ENCODE measurements around the gene SLC35F2.
"Not testable (repeated sequence)": the region's sequence is repeated elsewhere in the genome, so short reads cannot be mapped to it uniquely, and the experiment has no call there.

The SLC35F2 gene

DNA sequence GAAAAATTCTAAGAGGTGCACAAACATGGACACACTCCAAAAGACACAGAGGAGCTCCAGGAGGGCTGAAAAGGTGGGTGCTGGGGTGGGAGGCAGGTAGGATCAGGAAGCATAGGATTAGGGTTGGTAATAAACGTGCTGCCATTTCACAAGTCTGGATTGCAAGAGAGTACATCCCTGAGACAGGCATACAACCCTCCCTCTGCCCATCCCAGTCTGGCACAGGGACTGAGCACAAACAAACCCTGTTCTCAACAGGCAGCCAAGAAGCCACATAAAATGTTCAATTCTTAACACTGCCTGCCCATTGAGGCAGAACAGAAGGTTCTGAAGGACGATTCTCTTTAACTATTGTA, 18.5 kb downstream of the SLC35F2 start:
- Histone ChIP-seq H3K27ac (ENCODE audit: low read depth, low read length, severe bottlenecking) (peak overlapping the region; percentile 97), H3K4me1 (ENCODE audit: control insufficient read depth, insufficient read depth, low read length, poor library complexity, severe bottlenecking) (peaks cover 34% of the 10 kb centered on the region), H3K4me3 (ENCODE audit: extremely low read depth, insufficient read depth, low read length, poor library complexity, severe bottlenecking) (no peak overlapping the region), H3K36me3 (ENCODE audit: control insufficient read depth, insufficient read depth, low read length) (peaks cover 2% of the 10 kb centered on the region), H3K9me3 (ENCODE audit: control insufficient read depth, low read length) (no peaks in the 10 kb centered on the region)
- 90 to 100% methylated on average over 1 to 2 of the region's 2 CpGs for WGBS, 2 experiments (ENCODE audit: insufficient coverage in 2 of 2)

DNA sequence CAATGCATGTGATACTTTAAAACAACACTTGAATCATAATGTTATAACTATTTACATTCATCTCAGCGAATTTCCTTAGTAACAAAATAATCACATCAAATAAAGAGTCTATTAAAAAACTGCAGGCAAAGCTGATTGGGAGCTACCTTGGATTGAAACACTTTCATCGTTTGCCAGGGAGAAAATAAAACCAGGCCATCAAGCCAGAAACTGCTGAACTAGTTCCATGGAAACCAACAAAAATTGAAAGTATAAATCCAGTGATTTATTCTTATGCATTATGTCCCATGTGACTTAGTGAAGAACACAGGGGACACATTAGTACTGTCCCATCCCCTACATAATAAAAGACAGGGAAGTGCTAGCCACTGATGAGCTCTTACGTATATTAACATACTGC, 21.7 kb downstream of the SLC35F2 start:
- WGBS, 2 experiments (ENCODE audit: insufficient coverage in 2 of 2) = 100% methylated on average over 2 of the region's 3 CpGs; no CpG with 5 or more reads in 1 of the 2 experiments
- no peak overlapping the region for H3K4me3 ChIP-seq (ENCODE audit: extremely low read depth, insufficient read depth, low read length, poor library complexity, severe bottlenecking)
- H3K36me3 ChIP-seq (ENCODE audit: control insufficient read depth, insufficient read depth, low read length) = no peaks in the 10 kb centered on the region
- peaks cover 34% of the 10 kb centered on the region for H3K4me1 ChIP-seq (ENCODE audit: control insufficient read depth, insufficient read depth, low read length, poor library complexity, severe bottlenecking)
- no peaks in the 10 kb centered on the region for H3K9me3 ChIP-seq (ENCODE audit: control insufficient read depth, low read length)
- H3K27ac ChIP-seq (ENCODE audit: low read depth, low read length, severe bottlenecking) = no peak overlapping the region

DNA sequence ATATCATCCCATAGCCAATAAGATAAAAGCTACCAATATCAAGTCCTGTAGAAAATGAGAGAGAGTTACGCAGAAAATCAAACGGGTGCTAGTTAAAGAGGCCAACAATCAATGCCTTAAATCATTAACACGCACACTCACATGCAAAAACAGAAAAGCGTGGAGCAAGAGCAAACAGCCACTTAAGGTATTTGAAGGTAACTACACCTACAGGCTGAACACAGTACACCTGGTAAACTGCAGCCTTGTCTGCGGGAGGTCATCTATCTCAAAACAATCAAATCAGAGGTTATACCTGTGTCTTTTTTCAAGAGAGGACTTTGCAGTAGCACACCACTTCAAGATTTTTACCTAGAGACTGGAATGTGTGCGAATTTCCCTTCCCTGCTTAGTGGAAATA, 23.6 kb downstream of the SLC35F2 start:
- peaks cover 21% of the 10 kb centered on the region for H3K4me1 ChIP-seq (ENCODE audit: control insufficient read depth, insufficient read depth, low read length, poor library complexity, severe bottlenecking)
- no peak overlapping the region for H3K27ac ChIP-seq (ENCODE audit: low read depth, low read length, severe bottlenecking)
- WGBS, 2 experiments (ENCODE audit: insufficient coverage in 2 of 2) = 69 to 80% methylated on average over 4 to 5 of the region's 6 CpGs
- no peaks in the 10 kb centered on the region for H3K36me3 ChIP-seq (ENCODE audit: control insufficient read depth, insufficient read depth, low read length)
- H3K4me3 ChIP-seq (ENCODE audit: extremely low read depth, insufficient read depth, low read length, poor library complexity, severe bottlenecking) = no peak overlapping the region
- H3K9me3 ChIP-seq (ENCODE audit: control insufficient read depth, low read length) = no peaks in the 10 kb centered on the region

DNA sequence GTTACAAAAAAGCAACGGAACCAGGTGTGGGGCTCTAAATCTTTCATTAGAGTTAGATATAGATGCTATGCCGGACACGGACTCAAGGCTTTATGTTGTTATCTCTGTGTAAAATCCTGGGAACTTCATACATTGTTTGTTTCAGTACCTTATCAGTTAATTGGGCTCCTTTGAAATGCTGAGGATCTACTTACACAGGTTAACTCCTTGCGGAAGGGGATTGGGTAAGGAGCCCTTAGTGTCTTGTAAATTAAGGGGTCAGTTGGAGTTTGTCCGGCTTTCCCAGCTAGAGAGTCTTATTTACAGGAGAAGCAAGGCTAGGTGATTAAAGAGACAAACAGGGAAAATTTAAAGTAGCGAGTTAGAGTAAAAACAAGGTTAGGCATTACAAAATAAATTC, 24.7 kb downstream of the SLC35F2 start:
- H3K4me3 ChIP-seq (ENCODE audit: extremely low read depth, insufficient read depth, low read length, poor library complexity, severe bottlenecking); H3K27ac ChIP-seq (ENCODE audit: low read depth, low read length, severe bottlenecking); H3K9me3 ChIP-seq (ENCODE audit: control insufficient read depth, low read length); H3K36me3 ChIP-seq (ENCODE audit: control insufficient read depth, insufficient read depth, low read length): not testable (repeated sequence)
- peaks cover 11% of the 10 kb centered on the region for H3K4me1 ChIP-seq (ENCODE audit: control insufficient read depth, insufficient read depth, low read length, poor library complexity, severe bottlenecking)
- WGBS, 2 experiments (ENCODE audit: insufficient coverage in 2 of 2) = 43 to 63% methylated on average over 1 to 4 of the region's 6 CpGs

DNA sequence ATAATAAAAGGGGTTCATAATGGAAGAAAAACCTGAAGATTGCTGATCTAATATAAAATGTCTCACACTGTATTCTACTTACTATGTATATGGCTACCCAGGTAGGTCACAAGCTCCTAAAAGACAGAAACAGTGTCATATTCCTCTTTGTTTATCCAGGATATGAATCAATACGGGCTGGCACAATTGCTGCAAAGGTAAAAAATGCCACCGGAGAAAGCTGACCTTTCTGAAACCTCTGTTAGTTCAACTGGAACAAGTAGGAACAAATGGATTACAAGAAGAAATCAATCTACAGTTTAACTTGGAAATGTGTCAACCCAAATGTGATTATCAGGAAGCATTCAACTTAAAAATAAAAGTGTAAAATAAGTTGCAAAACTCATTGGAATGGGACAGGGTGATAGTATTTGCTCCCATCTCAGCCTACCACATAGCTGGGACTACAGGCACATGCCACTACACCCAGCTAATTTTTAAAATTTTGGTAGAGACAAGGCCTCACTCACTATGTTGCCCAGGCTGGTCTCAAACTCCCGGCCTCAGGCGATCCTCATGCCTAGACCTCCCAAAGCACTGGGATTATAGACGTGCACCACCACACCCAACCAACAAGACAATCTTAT, 27.6 kb downstream of the SLC35F2 start:
- H3K36me3 ChIP-seq (ENCODE audit: control insufficient read depth, insufficient read depth, low read length) = no peaks in the 10 kb centered on the region
- no peaks in the 10 kb centered on the region for H3K9me3 ChIP-seq (ENCODE audit: control insufficient read depth, low read length)
- peaks cover 8% of the 10 kb centered on the region for H3K4me1 ChIP-seq (ENCODE audit: control insufficient read depth, insufficient read depth, low read length, poor library complexity, severe bottlenecking)
- WGBS, 2 experiments (ENCODE audit: insufficient coverage in 2 of 2) = 87 to 100% methylated on average over 1 to 2 of the region's 5 CpGs
- H3K27ac ChIP-seq (ENCODE audit: low read depth, low read length, severe bottlenecking) = no peak overlapping the region
- H3K4me3 ChIP-seq (ENCODE audit: extremely low read depth, insufficient read depth, low read length, poor library complexity, severe bottlenecking) = no peak overlapping the region

DNA sequence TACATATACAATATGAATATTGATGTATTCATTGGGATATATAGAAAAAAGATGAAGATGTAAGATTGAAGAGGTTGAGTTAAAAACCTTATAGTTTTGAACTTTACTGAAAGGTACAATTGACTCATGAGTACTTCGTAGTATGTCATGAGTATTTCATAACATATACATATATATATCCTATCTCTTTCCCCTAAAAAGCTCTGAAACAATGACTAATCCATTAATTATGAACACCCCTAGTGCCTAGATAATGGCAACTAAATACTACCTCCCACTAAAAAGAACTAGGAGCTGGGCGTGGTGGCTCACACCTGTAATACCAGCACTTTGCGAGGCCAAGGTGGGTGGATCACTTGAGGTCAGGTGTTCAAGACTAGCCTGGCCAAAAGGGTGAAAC, 31.5 kb downstream of the SLC35F2 start:
- 80% methylated on average over 1 of the region's 3 CpGs for WGBS, 2 experiments (ENCODE audit: insufficient coverage in 2 of 2)
- H3K36me3 ChIP-seq (ENCODE audit: control insufficient read depth, insufficient read depth, low read length) = no peaks in the 10 kb centered on the region
- H3K4me1 ChIP-seq (ENCODE audit: control insufficient read depth, insufficient read depth, low read length, poor library complexity, severe bottlenecking) = no peaks in the 10 kb centered on the region
- H3K4me3 ChIP-seq (ENCODE audit: extremely low read depth, insufficient read depth, low read length, poor library complexity, severe bottlenecking) = no peak overlapping the region
- no peaks in the 10 kb centered on the region for H3K9me3 ChIP-seq (ENCODE audit: control insufficient read depth, low read length)
- H3K27ac ChIP-seq (ENCODE audit: low read depth, low read length, severe bottlenecking) = no peak overlapping the region

DNA sequence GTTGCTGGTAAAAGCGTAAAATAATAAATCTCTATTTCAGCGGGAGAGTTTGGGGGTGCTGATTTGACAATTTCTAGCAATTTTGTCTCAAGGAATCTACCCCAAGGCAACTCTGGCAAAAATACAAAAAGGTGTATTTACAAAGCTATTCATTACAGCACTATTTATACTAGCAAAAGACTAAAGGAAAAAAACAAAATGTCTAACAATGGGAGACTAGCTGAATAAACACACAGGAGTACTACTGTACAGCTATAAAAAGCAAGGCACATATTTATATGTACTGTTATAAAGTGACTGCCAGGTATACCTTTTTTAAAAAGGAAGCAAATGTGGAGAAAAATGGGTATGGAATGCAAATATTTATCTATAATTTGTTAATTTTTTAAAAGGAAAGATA, 32.7 kb downstream of the SLC35F2 start:
- Histone ChIP-seq H3K27ac (ENCODE audit: low read depth, low read length, severe bottlenecking) (no peak overlapping the region), H3K36me3 (ENCODE audit: control insufficient read depth, insufficient read depth, low read length) (no peaks in the 10 kb centered on the region), H3K9me3 (ENCODE audit: control insufficient read depth, low read length) (no peaks in the 10 kb centered on the region), H3K4me1 (ENCODE audit: control insufficient read depth, insufficient read depth, low read length, poor library complexity, severe bottlenecking) (no peaks in the 10 kb centered on the region), H3K4me3 (ENCODE audit: extremely low read depth, insufficient read depth, low read length, poor library complexity, severe bottlenecking) (no peak overlapping the region)
- WGBS, 2 experiments (ENCODE audit: insufficient coverage in 2 of 2) = 80% methylated on average over 1 of the region's 2 CpGs; no CpG with 5 or more reads in 1 of the 2 experiments

DNA sequence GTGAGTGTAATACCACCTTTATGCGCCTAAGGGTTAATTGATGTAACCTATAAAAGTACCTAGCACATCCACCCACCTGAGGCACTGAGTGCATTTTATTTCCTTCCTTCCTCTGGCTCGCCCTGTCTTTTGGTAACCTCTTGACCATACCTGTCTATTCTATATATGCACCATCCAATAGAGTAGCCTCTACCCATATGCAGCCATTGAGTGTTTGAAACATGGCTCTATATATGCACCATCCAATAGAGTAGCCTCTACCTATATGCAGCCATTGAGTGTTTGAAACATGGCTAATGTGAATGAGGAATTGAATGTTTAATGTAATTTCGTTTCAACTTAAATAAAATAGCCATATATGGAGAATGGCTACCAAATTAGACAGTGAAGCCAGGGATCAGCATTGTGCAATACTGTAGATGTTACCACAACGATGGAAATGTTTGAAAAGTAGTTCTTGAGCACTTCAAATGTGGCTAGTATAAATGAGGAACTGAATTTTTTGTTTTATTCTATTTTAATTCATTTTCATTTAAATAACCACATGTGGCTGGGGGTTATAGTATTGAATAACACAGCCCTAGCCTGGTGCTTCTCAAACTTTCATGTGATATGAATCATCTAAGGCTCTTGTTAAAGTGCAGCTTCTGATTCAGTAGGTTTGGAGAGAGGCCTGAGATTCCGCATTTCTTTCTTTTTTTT, 33.8 kb downstream of the SLC35F2 start:
- 94 to 95% methylated on average over 2 of the region's 5 CpGs for WGBS, 2 experiments (ENCODE audit: insufficient coverage in 2 of 2)
- no peaks in the 10 kb centered on the region for H3K36me3 ChIP-seq (ENCODE audit: control insufficient read depth, insufficient read depth, low read length)
- peaks cover 4% of the 10 kb centered on the region for H3K4me1 ChIP-seq (ENCODE audit: control insufficient read depth, insufficient read depth, low read length, poor library complexity, severe bottlenecking)
- no peak overlapping the region for H3K27ac ChIP-seq (ENCODE audit: low read depth, low read length, severe bottlenecking)
- no peaks in the 10 kb centered on the region for H3K9me3 ChIP-seq (ENCODE audit: control insufficient read depth, low read length)
- no peak overlapping the region for H3K4me3 ChIP-seq (ENCODE audit: extremely low read depth, insufficient read depth, low read length, poor library complexity, severe bottlenecking)

DNA sequence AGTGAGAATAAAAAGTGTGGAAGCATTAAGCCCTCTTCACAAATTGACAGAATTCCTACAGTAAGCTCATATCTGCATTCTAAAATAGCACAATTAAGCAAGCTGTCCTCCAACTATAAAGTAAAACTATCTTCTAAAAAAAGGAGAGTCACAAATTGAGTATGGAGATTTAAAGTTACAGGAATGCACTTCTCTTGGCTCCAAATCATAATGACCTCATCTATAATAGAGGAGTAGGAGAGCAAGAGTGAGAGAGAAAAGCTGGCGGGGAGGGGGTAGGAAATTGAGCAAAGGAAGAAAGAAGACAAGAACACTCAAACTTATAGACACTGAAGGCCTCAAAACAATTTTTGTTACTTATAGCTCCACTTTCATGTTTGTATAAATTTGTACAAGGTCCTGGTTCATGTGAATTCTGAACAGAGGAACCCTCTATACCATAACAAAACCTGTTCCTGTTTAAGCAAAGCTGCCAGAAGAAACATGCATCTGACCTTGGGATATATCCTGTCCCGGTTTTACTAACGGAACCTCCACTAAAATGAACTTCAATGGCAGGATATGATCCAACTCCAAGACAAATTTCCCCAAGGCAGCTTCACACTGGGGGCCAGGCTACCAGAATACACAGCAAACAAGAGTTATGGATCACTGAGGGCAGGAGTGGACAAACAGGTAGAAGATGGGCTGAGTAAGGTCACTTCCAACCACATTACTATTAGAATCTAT, 37.2 kb downstream of the SLC35F2 start:
- peaks cover 9% of the 10 kb centered on the region for H3K4me1 ChIP-seq (ENCODE audit: control insufficient read depth, insufficient read depth, low read length, poor library complexity, severe bottlenecking)
- H3K9me3 ChIP-seq (ENCODE audit: control insufficient read depth, low read length) = no peaks in the 10 kb centered on the region
- no peak overlapping the region for H3K27ac ChIP-seq (ENCODE audit: low read depth, low read length, severe bottlenecking)
- no peak overlapping the region for H3K4me3 ChIP-seq (ENCODE audit: extremely low read depth, insufficient read depth, low read length, poor library complexity, severe bottlenecking)
- WGBS, 2 experiments (ENCODE audit: insufficient coverage in 2 of 2) = 80 to 89% methylated on average over 2 of the region's 3 CpGs
- H3K36me3 ChIP-seq (ENCODE audit: control insufficient read depth, insufficient read depth, low read length) = no peaks in the 10 kb centered on the region

DNA sequence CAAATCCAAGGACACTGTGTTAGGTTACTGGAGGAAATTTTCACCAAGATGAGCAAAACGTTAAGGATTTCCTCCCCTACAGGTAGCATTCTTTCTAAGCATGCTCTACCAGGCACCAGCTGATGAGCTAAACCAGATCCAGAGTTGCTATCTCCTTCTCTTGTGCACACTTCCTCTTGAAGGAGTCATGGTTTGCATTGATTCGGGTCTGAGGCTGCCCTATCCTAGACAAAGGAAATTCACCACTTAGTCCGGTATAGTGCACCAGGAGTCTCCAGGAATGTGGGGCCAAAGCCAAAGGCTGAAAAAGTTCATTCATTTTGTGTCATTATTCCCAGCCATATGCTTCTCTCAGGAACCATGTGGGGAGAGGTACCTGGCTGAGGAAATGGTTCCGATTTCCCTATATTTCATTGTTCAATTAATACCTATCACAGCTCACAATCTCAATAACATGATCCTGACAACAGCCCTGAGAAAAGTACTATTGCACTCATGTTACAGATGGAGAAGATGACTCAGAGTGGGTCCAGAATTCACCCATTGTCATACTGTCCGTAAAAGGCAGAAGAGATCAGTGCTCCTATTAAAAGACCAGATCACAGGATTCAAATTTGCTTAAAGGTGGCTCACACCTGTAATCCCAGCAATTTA, 39.1 kb downstream of the SLC35F2 start:
- Histone ChIP-seq H3K4me1 (ENCODE audit: control insufficient read depth, insufficient read depth, low read length, poor library complexity, severe bottlenecking) (peaks cover 9% of the 10 kb centered on the region), H3K36me3 (ENCODE audit: control insufficient read depth, insufficient read depth, low read length) (peaks cover 5% of the 10 kb centered on the region), H3K4me3 (ENCODE audit: extremely low read depth, insufficient read depth, low read length, poor library complexity, severe bottlenecking) (no peak overlapping the region), H3K9me3 (ENCODE audit: control insufficient read depth, low read length) (no peaks in the 10 kb centered on the region), H3K27ac (ENCODE audit: low read depth, low read length, severe bottlenecking) (peak overlapping the region; percentile 86)
- WGBS, 2 experiments (ENCODE audit: insufficient coverage in 2 of 2) = 65 to 83% methylated on average over 2 to 4 of the region's 5 CpGs
